ENCODE results near the gene RAB6B.

DNA sequence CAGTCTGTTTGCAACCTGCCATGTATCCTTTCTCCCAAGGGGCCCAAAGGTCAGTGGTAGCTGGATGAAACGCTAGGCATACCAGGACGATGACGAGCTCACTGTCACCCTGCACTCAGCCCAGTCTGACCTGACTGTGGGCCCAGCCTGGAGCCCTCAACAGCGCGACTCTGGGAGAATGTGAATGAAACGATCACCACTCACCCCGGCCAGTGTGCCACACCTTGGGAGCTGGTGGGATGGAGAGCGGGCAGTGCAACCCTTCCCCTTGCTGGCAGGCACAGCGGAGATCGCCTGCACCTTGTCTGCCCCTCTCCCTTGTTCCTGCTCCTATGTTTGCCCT, 62.9 kb downstream of the RAB6B start:
- TF ChIP-seq, protein P1, sequence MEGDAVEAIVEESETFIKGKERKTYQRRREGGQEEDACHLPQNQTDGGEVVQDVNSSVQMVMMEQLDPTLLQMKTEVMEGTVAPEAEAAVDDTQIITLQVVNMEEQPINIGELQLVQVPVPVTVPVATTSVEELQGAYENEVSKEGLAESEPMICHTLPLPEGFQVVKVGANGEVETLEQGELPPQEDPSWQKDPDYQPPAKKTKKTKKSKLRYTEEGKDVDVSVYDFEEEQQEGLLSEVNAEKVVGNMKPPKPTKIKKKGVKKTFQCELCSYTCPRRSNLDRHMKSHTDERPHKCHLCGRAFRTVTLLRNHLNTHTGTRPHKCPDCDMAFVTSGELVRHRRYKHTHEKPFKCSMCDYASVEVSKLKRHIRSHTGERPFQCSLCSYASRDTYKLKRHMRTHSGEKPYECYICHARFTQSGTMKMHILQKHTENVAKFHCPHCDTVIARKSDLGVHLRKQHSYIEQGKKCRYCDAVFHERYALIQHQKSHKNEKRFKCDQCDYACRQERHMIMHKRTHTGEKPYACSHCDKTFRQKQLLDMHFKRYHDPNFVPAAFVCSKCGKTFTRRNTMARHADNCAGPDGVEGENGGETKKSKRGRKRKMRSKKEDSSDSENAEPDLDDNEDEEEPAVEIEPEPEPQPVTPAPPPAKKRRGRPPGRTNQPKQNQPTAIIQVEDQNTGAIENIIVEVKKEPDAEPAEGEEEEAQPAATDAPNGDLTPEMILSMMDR (IDR thresholded peaks at IDR 0.05; ENCODE audit: insufficient read depth, low read length): no peak
- TF ChIP-seq, protein P2, sequence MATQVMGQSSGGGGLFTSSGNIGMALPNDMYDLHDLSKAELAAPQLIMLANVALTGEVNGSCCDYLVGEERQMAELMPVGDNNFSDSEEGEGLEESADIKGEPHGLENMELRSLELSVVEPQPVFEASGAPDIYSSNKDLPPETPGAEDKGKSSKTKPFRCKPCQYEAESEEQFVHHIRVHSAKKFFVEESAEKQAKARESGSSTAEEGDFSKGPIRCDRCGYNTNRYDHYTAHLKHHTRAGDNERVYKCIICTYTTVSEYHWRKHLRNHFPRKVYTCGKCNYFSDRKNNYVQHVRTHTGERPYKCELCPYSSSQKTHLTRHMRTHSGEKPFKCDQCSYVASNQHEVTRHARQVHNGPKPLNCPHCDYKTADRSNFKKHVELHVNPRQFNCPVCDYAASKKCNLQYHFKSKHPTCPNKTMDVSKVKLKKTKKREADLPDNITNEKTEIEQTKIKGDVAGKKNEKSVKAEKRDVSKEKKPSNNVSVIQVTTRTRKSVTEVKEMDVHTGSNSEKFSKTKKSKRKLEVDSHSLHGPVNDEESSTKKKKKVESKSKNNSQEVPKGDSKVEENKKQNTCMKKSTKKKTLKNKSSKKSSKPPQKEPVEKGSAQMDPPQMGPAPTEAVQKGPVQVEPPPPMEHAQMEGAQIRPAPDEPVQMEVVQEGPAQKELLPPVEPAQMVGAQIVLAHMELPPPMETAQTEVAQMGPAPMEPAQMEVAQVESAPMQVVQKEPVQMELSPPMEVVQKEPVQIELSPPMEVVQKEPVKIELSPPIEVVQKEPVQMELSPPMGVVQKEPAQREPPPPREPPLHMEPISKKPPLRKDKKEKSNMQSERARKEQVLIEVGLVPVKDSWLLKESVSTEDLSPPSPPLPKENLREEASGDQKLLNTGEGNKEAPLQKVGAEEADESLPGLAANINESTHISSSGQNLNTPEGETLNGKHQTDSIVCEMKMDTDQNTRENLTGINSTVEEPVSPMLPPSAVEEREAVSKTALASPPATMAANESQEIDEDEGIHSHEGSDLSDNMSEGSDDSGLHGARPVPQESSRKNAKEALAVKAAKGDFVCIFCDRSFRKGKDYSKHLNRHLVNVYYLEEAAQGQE (IDR thresholded peaks at IDR 0.05; ENCODE audit: insufficient replicate concordance, low read depth): no peak
- TF ChIP-seq POLR2AphosphoS5 (IDR thresholded peaks at IDR 0.05; ENCODE audit: low read depth) (no peak), GABPA (IDR thresholded peaks at IDR 0.05; ENCODE audit: low read depth) (no peak)

Measured in HL-60 (cell line).